HCT116 (cell line): ENCODE results near the gene MEF2D. TPM values are rescaled to one million over a fixed set of nuclear protein-coding genes. Genes with fewer than 3 reads are reported as not detected.

Experiments
- ATAC-seq: fragments of 200-7000 bp; cut with Tn5 transposase; 2 replicates; pipeline ENCODE4 v1.9.1; 2020; ENCODE audit warnings: mild to moderate bottlenecking, moderate library complexity
- BruUV-seq: library from RNA; stranded (reverse); fragments of 400-500 nt; replicated peaks from 2 replicates; lab custom pipeline; 2021; lab: Mats Ljungman, UMichigan
- CTCF ChIA-PET: fragments of 300-600 bp; sonication (Branson Sonifier 250); formaldehyde crosslinking; loops from one replicate; lab custom pipeline; 2021; ENCODE audit warnings: antibody characterized with exemption; lab: Charles Lee
- POLR2A ChIA-PET: fragments of 300-600, 350-600 bp; sonication (Branson Sonifier 250); formaldehyde crosslinking; loops from one replicate; lab custom pipeline; 2021; ENCODE audit warnings: antibody characterized with exemption; lab: Charles Lee
- RAD21 ChIA-PET, 2 experiments: fragments of 300-600 bp; sonication (Branson Sonifier 250); formaldehyde crosslinking; loops; one replicate each; lab custom pipeline; 2023; ENCODE audit warnings: low total read pairs in 2 of 2; ENCODE audit not compliant: uncharacterized antibody in 2 of 2, unreplicated experiment in 2 of 2, low non-redundant PET in 1 of 2; lab: Charles Lee
- DNase-seq: peaks from one replicate; pipeline ENCODE4 v3.0.0-alpha.2; 2010; ENCODE audit warnings: low read depth, low spot score
- H2AFZ ChIP-seq: fragments of 200-600 bp; shearing (Covaris generic), sonication (generic); 2 replicates; pipeline ENCODE4 v1.6.1; 2017; ENCODE audit warnings: low read depth, mixed run types, mixed read lengths, antibody characterized with exemption, low read length; ENCODE audit not compliant: poor library complexity, severe bottlenecking
- H3K27ac ChIP-seq: 2 replicates; pipeline ENCODE4 v1.5.1; 2012; ENCODE audit warnings: low read depth, low read length
- H3K27me3 ChIP-seq: fragments of 200-600 bp; sonication (generic); 2 replicates; pipeline ENCODE4 v1.6.1; 2016; ENCODE audit warnings: mixed run types, low read length, mixed read lengths; ENCODE audit not compliant: insufficient read depth
- H3K36me3 ChIP-seq, 2 experiments: fragments of 200-500 bp in 1 of 2; fragments of 200-600 bp in 1 of 2; sonication (Bioruptor generic) in 1 of 2; sonication (generic) in 1 of 2; 2 replicates each; pipeline versions ENCODE4 v1.5.1 to v1.6.1; 2014 to 2016; ENCODE audit warnings: low read length in 2 of 2, inconsistent platforms in 1 of 2, mixed read lengths in 1 of 2, mixed run types in 1 of 2; ENCODE audit not compliant: insufficient read depth in 2 of 2, control insufficient read depth in 1 of 2
- H3K4me1 ChIP-seq, 2 experiments: fragments of 200-600 bp in 1 of 2; sonication (generic) in 1 of 2; 2 replicates each; pipeline versions ENCODE4 v1.5.1 to v1.6.1; 2012 to 2017; ENCODE audit warnings: low read length in 2 of 2, inconsistent platforms in 1 of 2, mild to moderate bottlenecking in 1 of 2, mixed read lengths in 1 of 2, mixed run types in 1 of 2, moderate library complexity in 1 of 2; ENCODE audit not compliant: insufficient read depth in 2 of 2, control insufficient read depth in 1 of 2
- H3K4me2 ChIP-seq: fragments of 200-600 bp; sonication (generic); 2 replicates; pipeline ENCODE4 v1.6.1; 2017; ENCODE audit warnings: mixed run types, low read length, mixed read lengths
- H3K4me3 ChIP-seq, 2 experiments: fragments of 200-600 bp in 1 of 2; sonication (generic) in 1 of 2; replicated peaks in 1 of 2; 2 replicates each; pipeline ENCODE4 v1.5.1; 2011 to 2016; ENCODE audit warnings: low read length in 2 of 2, control low read depth in 1 of 2, low read depth in 1 of 2, mild to moderate bottlenecking in 1 of 2, mixed read lengths in 1 of 2, mixed run types in 1 of 2
- H3K79me2 ChIP-seq: fragments of 200-600 bp; sonication (generic); 2 replicates; pipeline ENCODE4 v1.6.1; 2017; ENCODE audit warnings: mild to moderate bottlenecking, mixed run types, low read length, moderate library complexity, mixed read lengths; ENCODE audit not compliant: insufficient read depth
- H3K9ac ChIP-seq: fragments of 200-600 bp; sonication (generic); 2 replicates; pipeline ENCODE4 v1.6.1; 2016; ENCODE audit warnings: low read length, mixed read lengths
- H3K9me2 ChIP-seq: fragments of 200-600 bp; sonication (generic), shearing (Covaris generic); 2 replicates; pipeline ENCODE4 v1.6.1; 2017; ENCODE audit warnings: mixed run types, mild to moderate bottlenecking, moderate library complexity; ENCODE audit not compliant: insufficient read depth
- H3K9me3 ChIP-seq, 2 experiments: fragments of 200-500 bp in 1 of 2; fragments of 200-600 bp in 1 of 2; sonication (Bioruptor generic) in 1 of 2; sonication (generic) in 1 of 2; 2 replicates each; pipeline ENCODE4 v1.6.1; 2014 to 2017; ENCODE audit warnings: low read length in 2 of 2, mixed read lengths in 2 of 2, inconsistent platforms in 1 of 2, low read depth in 1 of 2, mild to moderate bottlenecking in 1 of 2, mixed run types in 1 of 2, moderate library complexity in 1 of 2; ENCODE audit not compliant: control insufficient read depth in 1 of 2, insufficient read depth in 1 of 2
- H4K20me1 ChIP-seq: fragments of 200-600 bp; sonication (generic), shearing (Covaris generic); 2 replicates; pipeline ENCODE4 v1.6.1; 2017; ENCODE audit warnings: mixed run types, mild to moderate bottlenecking, moderate library complexity; ENCODE audit not compliant: insufficient read depth
- CEBPB ChIP-seq: IDR thresholded peaks from 2 replicates; pipeline ENCODE4 v1.6.1; 2012; ENCODE audit warnings: low read depth
- EGR1 ChIP-seq: IDR thresholded peaks from 2 replicates; pipeline ENCODE4 v1.6.1; 2012; ENCODE audit warnings: low read depth
- ELF1 ChIP-seq: IDR thresholded peaks from 2 replicates; pipeline ENCODE4 v1.6.1; 2012; ENCODE audit warnings: low read depth, borderline replicate concordance
- EZH2 ChIP-seq: fragments of 200-600 bp; sonication (generic); IDR thresholded peaks from 2 replicates; pipeline ENCODE4 v1.6.1; 2017; ENCODE audit warnings: antibody characterized with exemption, mixed run types
- FOSL1 ChIP-seq: IDR thresholded peaks from 2 replicates; pipeline ENCODE4 v1.6.1; 2012; ENCODE audit warnings: low read depth
- RAD21 ChIP-seq: IDR thresholded peaks from 2 replicates; pipeline ENCODE4 v1.6.1; 2012; ENCODE audit warnings: low read depth, mild to moderate bottlenecking
- SRF ChIP-seq: IDR thresholded peaks from 2 replicates; pipeline ENCODE4 v1.6.1; 2012; ENCODE audit warnings: low read depth
- ZNF274 ChIP-seq: fragments of 200-500 bp; sonication (Bioruptor generic); IDR thresholded peaks from 2 replicates; pipeline ENCODE4 v1.6.1; 2014; ENCODE audit warnings: mild to moderate bottlenecking, low read depth, low read length, inconsistent platforms
- intact Hi-C: fragments of 100-400 bp; cut with micrococcal nuclease; formaldehyde crosslinking; loops from 2 replicates; pipeline ENCODE4 v1.10.0; 2022
- total RNA-seq: library from RNA; stranded (reverse); gene quantifications from one replicate; pipeline ENCODE4 v1.2.1, GENCODE V29; 2021; ENCODE audit not compliant: unreplicated experiment
- TF ChIP-seq, protein P1 (sequence below): IDR thresholded peaks from 2 replicates; pipeline ENCODE4 v1.6.1; 2012
- TF ChIP-seq, protein P2 (sequence below): IDR thresholded peaks from 2 replicates; pipeline ENCODE4 v1.6.1; 2011; ENCODE audit warnings: mild to moderate bottlenecking, low read length, moderate library complexity; ENCODE audit not compliant: insufficient replicate concordance; ENCODE audit errors: extremely low read depth
- TF ChIP-seq, protein P3 (sequence below), 3 experiments: fragments of 200-600 bp in 1 of 3; sonication (generic) in 1 of 3; IDR thresholded peaks in 2 of 3; conservative IDR thresholded peaks in 1 of 3; 2 replicates each; pipeline ENCODE4 v1.5.1; 2012 to 2017; ENCODE audit warnings: low read depth in 2 of 3, low read length in 2 of 3, antibody characterized with exemption in 1 of 3, borderline replicate concordance in 1 of 3, control low read depth in 1 of 3, mild to moderate bottlenecking in 1 of 3, mixed read lengths in 1 of 3, mixed run types in 1 of 3, moderate library complexity in 1 of 3; ENCODE audit not compliant: insufficient read depth in 1 of 3

Gene MEF2D
- total RNA-seq, 1 experiment from 2014 or later = 44.2 TPM

- Histone ChIP-seq H4K20me1 (no peaks in the 10 kb centered on the region), H3K27ac (no peak overlapping the region), H2AFZ (no peak overlapping the region), H3K27me3 (no peaks in the 10 kb centered on the region), H3K9me3 (no peaks in the 10 kb centered on the region), H3K9me2 (no peaks in the 10 kb centered on the region), H3K4me2 (no peak overlapping the region), H3K36me3 (peaks cover 16 to 34% of the 10 kb centered on the region in 2 experiments), H3K4me3 (no peak overlapping the region), H3K9ac (no peak overlapping the region), H3K79me2 (no peaks in the 10 kb centered on the region), H3K4me1 (no peaks in the 10 kb centered on the region)
- TF ChIP-seq EGR1 (no peak), EZH2 (no peak), FOSL1 (no peak), ELF1 (no peak), ZNF274 (no peak), CEBPB (no peak), RAD21 (no peak), SRF (no peak)
- TF ChIP-seq, protein P1, sequence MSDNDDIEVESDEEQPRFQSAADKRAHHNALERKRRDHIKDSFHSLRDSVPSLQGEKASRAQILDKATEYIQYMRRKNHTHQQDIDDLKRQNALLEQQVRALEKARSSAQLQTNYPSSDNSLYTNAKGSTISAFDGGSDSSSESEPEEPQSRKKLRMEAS = no peak
- TF ChIP-seq, protein P2, sequence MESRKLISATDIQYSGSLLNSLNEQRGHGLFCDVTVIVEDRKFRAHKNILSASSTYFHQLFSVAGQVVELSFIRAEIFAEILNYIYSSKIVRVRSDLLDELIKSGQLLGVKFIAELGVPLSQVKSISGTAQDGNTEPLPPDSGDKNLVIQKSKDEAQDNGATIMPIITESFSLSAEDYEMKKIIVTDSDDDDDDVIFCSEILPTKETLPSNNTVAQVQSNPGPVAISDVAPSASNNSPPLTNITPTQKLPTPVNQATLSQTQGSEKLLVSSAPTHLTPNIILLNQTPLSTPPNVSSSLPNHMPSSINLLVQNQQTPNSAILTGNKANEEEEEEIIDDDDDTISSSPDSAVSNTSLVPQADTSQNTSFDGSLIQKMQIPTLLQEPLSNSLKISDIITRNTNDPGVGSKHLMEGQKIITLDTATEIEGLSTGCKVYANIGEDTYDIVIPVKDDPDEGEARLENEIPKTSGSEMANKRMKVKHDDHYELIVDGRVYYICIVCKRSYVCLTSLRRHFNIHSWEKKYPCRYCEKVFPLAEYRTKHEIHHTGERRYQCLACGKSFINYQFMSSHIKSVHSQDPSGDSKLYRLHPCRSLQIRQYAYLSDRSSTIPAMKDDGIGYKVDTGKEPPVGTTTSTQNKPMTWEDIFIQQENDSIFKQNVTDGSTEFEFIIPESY = no peak
- TF ChIP-seq, protein P3, sequence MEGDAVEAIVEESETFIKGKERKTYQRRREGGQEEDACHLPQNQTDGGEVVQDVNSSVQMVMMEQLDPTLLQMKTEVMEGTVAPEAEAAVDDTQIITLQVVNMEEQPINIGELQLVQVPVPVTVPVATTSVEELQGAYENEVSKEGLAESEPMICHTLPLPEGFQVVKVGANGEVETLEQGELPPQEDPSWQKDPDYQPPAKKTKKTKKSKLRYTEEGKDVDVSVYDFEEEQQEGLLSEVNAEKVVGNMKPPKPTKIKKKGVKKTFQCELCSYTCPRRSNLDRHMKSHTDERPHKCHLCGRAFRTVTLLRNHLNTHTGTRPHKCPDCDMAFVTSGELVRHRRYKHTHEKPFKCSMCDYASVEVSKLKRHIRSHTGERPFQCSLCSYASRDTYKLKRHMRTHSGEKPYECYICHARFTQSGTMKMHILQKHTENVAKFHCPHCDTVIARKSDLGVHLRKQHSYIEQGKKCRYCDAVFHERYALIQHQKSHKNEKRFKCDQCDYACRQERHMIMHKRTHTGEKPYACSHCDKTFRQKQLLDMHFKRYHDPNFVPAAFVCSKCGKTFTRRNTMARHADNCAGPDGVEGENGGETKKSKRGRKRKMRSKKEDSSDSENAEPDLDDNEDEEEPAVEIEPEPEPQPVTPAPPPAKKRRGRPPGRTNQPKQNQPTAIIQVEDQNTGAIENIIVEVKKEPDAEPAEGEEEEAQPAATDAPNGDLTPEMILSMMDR (IDR thresholded peaks at IDR 0.05 in 2 of 3, conservative IDR thresholded peaks at IDR 0.05 in 1 of 3; ENCODE audit: borderline replicate concordance in 1 of 3, insufficient read depth in 1 of 3, low read depth in 2 of 3, low read length in 2 of 3) = no peak
- ChIA-PET RAD21 (no interaction called here), POLR2A (no interaction called here), CTCF (no interaction called here)
- intact Hi-C loops = no loop called here
- DNase-seq (no peak), ATAC-seq (no peak)
- BruUV-seq = no TSS peak
These were observed 38.3 kb upstream of the MEF2D start for GRCh38 chr1:156538711-156539440.
